ENCODE measurements around the gene RD3L. TPM values are rescaled to one million over a fixed set of nuclear protein-coding genes. Genes with fewer than 3 reads are reported as not detected.

Gene RD3L
- total and polyA plus RNA-seq, 10 of the 15 experiments (the other 5 are each of a cell fraction or from before 2014, with no cell fraction given), result not detected

GRCh38 chr14:103941462-103941861 lies 867 bp downstream of the RD3L start:
- ChIA-PET CTCF (interaction anchor here (1.2 to 1.4 kb wide), 2 partner anchors 40 to 120 kb away, joined by 3 to 4 read pairs; no protein-coding TSS in a partner anchor), POLR2A (no interaction called here), RAD21 (ENCODE audit: unreplicated experiment) (no interaction called here), SMC1A (ENCODE audit: uncharacterized antibody, unreplicated experiment) (interaction anchor here (1.4 kb wide), 1 partner anchor 9 kb away, joined by 3 read pairs; no protein-coding TSS in a partner anchor)
- FAIRE-seq (no peak), ATAC-seq (no peak), DNase-seq (ENCODE audit: low read depth, low spot score) (no peak)
- in situ Hi-C loops (cut with MboI), result no loop called here
- Histone ChIP-seq H4K20me1 (ENCODE audit: control insufficient read depth, insufficient read depth) (no peaks in the 10 kb centered on the region), H3K9me3 (replicated peaks; ENCODE audit: control insufficient read depth, insufficient read depth, low read length) (no peaks in the 10 kb centered on the region), H3K36me3 (ENCODE audit: control insufficient read depth in 2 of 2, insufficient read depth in 2 of 2, low read length in 1 of 2) (no peaks in the 10 kb centered on the region), H3K9ac (ENCODE audit: control insufficient read depth, insufficient read depth, low read length) (no peak overlapping the region), H3K4me2 (ENCODE audit: control insufficient read depth, insufficient read depth) (no peak overlapping the region), H2AFZ (ENCODE audit: control insufficient read depth, low read depth, low read length) (no peak overlapping the region), H3K27ac (ENCODE audit: control insufficient read depth, insufficient read depth) (no peak overlapping the region), H3K27me3 (replicated peaks in 1 of 2; ENCODE audit: control insufficient read depth in 2 of 2, insufficient read depth in 2 of 2, low read length in 1 of 2) (peaks cover 0 to 6% of the 10 kb centered on the region in 2 experiments; a peak in 3 of 4 replicates), H3K4me1 (ENCODE audit: control insufficient read depth, insufficient read depth, low read length) (no peaks in the 10 kb centered on the region), H3K4me3 (no peak overlapping the region), H3K79me2 (ENCODE audit: control insufficient read depth, insufficient read depth, low read length) (no peaks in the 10 kb centered on the region)
- WGBS (ENCODE audit: insufficient coverage, insufficient replicate concordance, low lambda C conversion rate, missing lambda C conversion rate), result 24% methylated on average over 7 of the region's 7 CpGs
- intact Hi-C loops (cut with micrococcal nuclease; ENCODE audit: unreplicated experiment), result no loop called here
- no TSS peak for BruUV-seq (replicated peaks)
- TF ChIP-seq ESRRA (IDR thresholded peaks at IDR 0.05; ENCODE audit: low read length) (no peak), STAT3 (IDR thresholded peaks at IDR 0.05; ENCODE audit: low read depth, low read length) (no peak), RB1 (IDR thresholded peaks at IDR 0.05; ENCODE audit: borderline replicate concordance) (no peak), GABPA (IDR thresholded peaks at IDR 0.05; ENCODE audit: low read depth) (no peak), MEF2A (IDR thresholded peaks at IDR 0.05; ENCODE audit: insufficient read depth, low read depth, low read length) (no peak), ATF3 (IDR thresholded peaks at IDR 0.05; ENCODE audit: borderline replicate concordance, extremely low read depth, low read depth, low read length) (no peak), CHD4 (IDR thresholded peaks at IDR 0.05) (no peak)
- TF ChIP-seq, protein P1, sequence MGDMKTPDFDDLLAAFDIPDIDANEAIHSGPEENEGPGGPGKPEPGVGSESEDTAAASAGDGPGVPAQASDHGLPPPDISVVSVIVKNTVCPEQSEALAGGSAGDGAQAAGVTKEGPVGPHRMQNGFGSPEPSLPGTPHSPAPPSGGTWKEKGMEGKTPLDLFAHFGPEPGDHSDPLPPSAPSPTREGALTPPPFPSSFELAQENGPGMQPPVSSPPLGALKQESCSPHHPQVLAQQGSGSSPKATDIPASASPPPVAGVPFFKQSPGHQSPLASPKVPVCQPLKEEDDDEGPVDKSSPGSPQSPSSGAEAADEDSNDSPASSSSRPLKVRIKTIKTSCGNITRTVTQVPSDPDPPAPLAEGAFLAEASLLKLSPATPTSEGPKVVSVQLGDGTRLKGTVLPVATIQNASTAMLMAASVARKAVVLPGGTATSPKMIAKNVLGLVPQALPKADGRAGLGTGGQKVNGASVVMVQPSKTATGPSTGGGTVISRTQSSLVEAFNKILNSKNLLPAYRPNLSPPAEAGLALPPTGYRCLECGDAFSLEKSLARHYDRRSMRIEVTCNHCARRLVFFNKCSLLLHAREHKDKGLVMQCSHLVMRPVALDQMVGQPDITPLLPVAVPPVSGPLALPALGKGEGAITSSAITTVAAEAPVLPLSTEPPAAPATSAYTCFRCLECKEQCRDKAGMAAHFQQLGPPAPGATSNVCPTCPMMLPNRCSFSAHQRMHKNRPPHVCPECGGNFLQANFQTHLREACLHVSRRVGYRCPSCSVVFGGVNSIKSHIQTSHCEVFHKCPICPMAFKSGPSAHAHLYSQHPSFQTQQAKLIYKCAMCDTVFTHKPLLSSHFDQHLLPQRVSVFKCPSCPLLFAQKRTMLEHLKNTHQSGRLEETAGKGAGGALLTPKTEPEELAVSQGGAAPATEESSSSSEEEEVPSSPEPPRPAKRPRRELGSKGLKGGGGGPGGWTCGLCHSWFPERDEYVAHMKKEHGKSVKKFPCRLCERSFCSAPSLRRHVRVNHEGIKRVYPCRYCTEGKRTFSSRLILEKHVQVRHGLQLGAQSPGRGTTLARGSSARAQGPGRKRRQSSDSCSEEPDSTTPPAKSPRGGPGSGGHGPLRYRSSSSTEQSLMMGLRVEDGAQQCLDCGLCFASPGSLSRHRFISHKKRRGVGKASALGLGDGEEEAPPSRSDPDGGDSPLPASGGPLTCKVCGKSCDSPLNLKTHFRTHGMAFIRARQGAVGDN (IDR thresholded peaks at IDR 0.05), result no peak
- TF ChIP-seq, protein P2, sequence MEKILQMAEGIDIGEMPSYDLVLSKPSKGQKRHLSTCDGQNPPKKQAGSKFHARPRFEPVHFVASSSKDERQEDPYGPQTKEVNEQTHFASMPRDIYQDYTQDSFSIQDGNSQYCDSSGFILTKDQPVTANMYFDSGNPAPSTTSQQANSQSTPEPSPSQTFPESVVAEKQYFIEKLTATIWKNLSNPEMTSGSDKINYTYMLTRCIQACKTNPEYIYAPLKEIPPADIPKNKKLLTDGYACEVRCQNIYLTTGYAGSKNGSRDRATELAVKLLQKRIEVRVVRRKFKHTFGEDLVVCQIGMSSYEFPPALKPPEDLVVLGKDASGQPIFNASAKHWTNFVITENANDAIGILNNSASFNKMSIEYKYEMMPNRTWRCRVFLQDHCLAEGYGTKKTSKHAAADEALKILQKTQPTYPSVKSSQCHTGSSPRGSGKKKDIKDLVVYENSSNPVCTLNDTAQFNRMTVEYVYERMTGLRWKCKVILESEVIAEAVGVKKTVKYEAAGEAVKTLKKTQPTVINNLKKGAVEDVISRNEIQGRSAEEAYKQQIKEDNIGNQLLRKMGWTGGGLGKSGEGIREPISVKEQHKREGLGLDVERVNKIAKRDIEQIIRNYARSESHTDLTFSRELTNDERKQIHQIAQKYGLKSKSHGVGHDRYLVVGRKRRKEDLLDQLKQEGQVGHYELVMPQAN (conservative IDR thresholded peaks at IDR 0.05), result no peak
